ENCODE results near the gene ERC2.

DNA sequence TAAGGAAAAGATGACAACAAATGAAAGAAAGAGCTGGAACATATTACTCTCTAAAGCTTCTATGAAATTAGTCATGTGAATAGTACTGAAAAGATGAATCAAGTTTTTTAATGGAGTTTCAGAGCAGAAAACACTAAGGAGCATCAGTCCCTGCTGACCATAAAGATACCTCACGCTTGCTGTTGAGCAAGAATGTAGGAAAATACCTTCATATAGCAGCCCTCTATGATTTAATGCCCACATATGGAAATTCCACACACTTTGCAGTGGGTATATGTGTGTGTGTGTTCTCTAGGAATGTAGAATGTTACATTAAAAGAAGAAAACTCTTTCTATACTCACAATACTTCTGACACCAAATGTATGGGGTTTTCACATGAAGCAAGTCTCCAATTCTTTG lies 355.0 kb downstream of the ERC2 start:
- TF ChIP-seq, protein P1, sequence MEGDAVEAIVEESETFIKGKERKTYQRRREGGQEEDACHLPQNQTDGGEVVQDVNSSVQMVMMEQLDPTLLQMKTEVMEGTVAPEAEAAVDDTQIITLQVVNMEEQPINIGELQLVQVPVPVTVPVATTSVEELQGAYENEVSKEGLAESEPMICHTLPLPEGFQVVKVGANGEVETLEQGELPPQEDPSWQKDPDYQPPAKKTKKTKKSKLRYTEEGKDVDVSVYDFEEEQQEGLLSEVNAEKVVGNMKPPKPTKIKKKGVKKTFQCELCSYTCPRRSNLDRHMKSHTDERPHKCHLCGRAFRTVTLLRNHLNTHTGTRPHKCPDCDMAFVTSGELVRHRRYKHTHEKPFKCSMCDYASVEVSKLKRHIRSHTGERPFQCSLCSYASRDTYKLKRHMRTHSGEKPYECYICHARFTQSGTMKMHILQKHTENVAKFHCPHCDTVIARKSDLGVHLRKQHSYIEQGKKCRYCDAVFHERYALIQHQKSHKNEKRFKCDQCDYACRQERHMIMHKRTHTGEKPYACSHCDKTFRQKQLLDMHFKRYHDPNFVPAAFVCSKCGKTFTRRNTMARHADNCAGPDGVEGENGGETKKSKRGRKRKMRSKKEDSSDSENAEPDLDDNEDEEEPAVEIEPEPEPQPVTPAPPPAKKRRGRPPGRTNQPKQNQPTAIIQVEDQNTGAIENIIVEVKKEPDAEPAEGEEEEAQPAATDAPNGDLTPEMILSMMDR (IDR thresholded peaks at IDR 0.05): no peak
- no peak for TF ChIP-seq POLR2AphosphoS5 (IDR thresholded peaks at IDR 0.05)
- TF ChIP-seq EP300 (IDR thresholded peaks at IDR 0.05): no peak
